ENCODE measurements around the gene CHST11. TPM values are rescaled to one million over a fixed set of nuclear protein-coding genes. Genes with fewer than 3 reads are reported as not detected.
A peak's percentile ranks its signal among the peaks of the same experiment; 100 is the strongest.

The CHST11 gene
- total and polyA plus RNA-seq, 9 of the 15 experiments (the other 6 are each of a cell fraction or from before 2014, with no cell fraction given) = 2.3 to 38.7 (median 15.0) TPM

- TF ChIP-seq ZNF175 (CRISPR knock-in tag; IDR thresholded peaks at IDR 0.05; ENCODE audit: low read depth) = no peak
Measured at GRCh38 chr12:104568487-104568868, 111.7 kb downstream of the CHST11 start (continued).

- H3K4me2 ChIP-seq (ENCODE audit: insufficient read depth, low read length) = no peak overlapping the region
- POLR2A ChIA-PET = interaction anchor here (0.7 to 0.8 kb wide), 2 partner anchors 438 to 1855 kb away, joined by 3 read pairs; no protein-coding TSS in a partner anchor
- 83% methylated on average over 4 of the region's 4 CpGs for WGBS (ENCODE audit: insufficient coverage, low coverage, missing lambda C conversion rate)
- TF ChIP-seq RBM22 (IDR thresholded peaks at IDR 0.05; ENCODE audit: low read depth, low read length, poor library complexity, severe bottlenecking) (no peak), ZNF124 (CRISPR knock-in tag; IDR thresholded peaks at IDR 0.05) (no peak), GATA2 (CRISPR knock-in tag; IDR thresholded peaks at IDR 0.05) (no peak), RAD21 (CRISPR knock-in tag; conservative IDR thresholded peaks at IDR 0.05 in 1 of 2, IDR thresholded peaks at IDR 0.05 in 1 of 2) (no peak), DMBX1 (CRISPR knock-in tag; IDR thresholded peaks at IDR 0.05; ENCODE audit: borderline replicate concordance) (no peak), BCOR (IDR thresholded peaks at IDR 0.05) (peak; percentile 76), ATF4 (CRISPR knock-in tag; IDR thresholded peaks at IDR 0.05) (no peak), GTF2E2 (tag; IDR thresholded peaks at IDR 0.05) (no peak), SPI1 (IDR thresholded peaks at IDR 0.05; ENCODE audit: borderline replicate concordance, low read depth, low read length) (no peak), EZH2 (IDR thresholded peaks at IDR 0.05; ENCODE audit: borderline replicate concordance, low read depth, low read length) (no peak), E2F3 (CRISPR knock-in tag; IDR thresholded peaks at IDR 0.05) (no peak)
- TF ChIP-seq, protein P1, sequence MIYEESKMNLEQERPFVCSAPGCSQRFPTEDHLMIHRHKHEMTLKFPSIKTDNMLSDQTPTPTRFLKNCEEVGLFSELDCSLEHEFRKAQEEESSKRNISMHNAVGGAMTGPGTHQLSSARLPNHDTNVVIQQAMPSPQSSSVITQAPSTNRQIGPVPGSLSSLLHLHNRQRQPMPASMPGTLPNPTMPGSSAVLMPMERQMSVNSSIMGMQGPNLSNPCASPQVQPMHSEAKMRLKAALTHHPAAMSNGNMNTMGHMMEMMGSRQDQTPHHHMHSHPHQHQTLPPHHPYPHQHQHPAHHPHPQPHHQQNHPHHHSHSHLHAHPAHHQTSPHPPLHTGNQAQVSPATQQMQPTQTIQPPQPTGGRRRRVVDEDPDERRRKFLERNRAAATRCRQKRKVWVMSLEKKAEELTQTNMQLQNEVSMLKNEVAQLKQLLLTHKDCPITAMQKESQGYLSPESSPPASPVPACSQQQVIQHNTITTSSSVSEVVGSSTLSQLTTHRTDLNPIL (CRISPR knock-in tag; IDR thresholded peaks at IDR 0.05) = no peak
- TF ChIP-seq, protein P2, sequence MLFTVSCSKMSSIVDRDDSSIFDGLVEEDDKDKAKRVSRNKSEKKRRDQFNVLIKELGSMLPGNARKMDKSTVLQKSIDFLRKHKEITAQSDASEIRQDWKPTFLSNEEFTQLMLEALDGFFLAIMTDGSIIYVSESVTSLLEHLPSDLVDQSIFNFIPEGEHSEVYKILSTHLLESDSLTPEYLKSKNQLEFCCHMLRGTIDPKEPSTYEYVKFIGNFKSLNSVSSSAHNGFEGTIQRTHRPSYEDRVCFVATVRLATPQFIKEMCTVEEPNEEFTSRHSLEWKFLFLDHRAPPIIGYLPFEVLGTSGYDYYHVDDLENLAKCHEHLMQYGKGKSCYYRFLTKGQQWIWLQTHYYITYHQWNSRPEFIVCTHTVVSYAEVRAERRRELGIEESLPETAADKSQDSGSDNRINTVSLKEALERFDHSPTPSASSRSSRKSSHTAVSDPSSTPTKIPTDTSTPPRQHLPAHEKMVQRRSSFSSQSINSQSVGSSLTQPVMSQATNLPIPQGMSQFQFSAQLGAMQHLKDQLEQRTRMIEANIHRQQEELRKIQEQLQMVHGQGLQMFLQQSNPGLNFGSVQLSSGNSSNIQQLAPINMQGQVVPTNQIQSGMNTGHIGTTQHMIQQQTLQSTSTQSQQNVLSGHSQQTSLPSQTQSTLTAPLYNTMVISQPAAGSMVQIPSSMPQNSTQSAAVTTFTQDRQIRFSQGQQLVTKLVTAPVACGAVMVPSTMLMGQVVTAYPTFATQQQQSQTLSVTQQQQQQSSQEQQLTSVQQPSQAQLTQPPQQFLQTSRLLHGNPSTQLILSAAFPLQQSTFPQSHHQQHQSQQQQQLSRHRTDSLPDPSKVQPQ (CRISPR knock-in tag; IDR thresholded peaks at IDR 0.05; ENCODE audit: borderline replicate concordance) = no peak
Measured at GRCh38 chr12:104568935-104569334, 112.2 kb downstream of the CHST11 start.

More at GRCh38 chr12:104568935-104569334, 112.2 kb downstream of the CHST11 start:
- Histone ChIP-seq H3K27ac (ENCODE audit: extremely low read depth, low read depth, low read length) (no peak overlapping the region), H3K79me2 (ENCODE audit: control insufficient read depth, insufficient read depth, low read length) (peaks cover 43% of the 10 kb centered on the region), H3K9ac (ENCODE audit: insufficient read depth in 1 of 2, low read depth in 2 of 2, low read length in 2 of 2) (no peak overlapping the region), H3K4me1 (replicated peaks in 1 of 2; ENCODE audit: control insufficient read depth in 2 of 2, insufficient read depth in 2 of 2, low read length in 2 of 2) (peaks cover 0 to 7% of the 10 kb centered on the region in 2 experiments; a peak in 3 of 5 replicates), H3K4me3 (no peak overlapping the region), H2AFZ (ENCODE audit: low read depth, low read length) (no peak overlapping the region), H3K9me3 (replicated peaks; ENCODE audit: control insufficient read depth, insufficient read depth, low read depth, low read length) (peaks cover 10% of the 10 kb centered on the region), H3K9me1 (ENCODE audit: control insufficient read depth, insufficient read depth, low read length) (no peaks in the 10 kb centered on the region), H3K27me3 (ENCODE audit: control insufficient read depth in 2 of 2, insufficient read depth in 2 of 2, low read length in 2 of 2) (no peaks in the 10 kb centered on the region), H4K20me1 (replicated peaks; ENCODE audit: control insufficient read depth, insufficient read depth, low read length) (no peaks in the 10 kb centered on the region), H3K36me3 (ENCODE audit: control insufficient read depth, insufficient read depth, low read length) (peaks cover 5% of the 10 kb centered on the region; the same call in 1 of the 3 replicates)
- no TSS peak for BruUV-seq (replicated peaks)
- intact Hi-C loops (cut with micrococcal nuclease) (no loop called here), in situ Hi-C loops (cut with MboI) (no loop called here)
- FAIRE-seq = peak; percentile 56
- no peak for DNase-seq (ENCODE audit: extremely low read depth in 1 of 4, low spot score in 3 of 4)
- no peak for ATAC-seq
- CTCF ChIA-PET (ENCODE audit: low intra/inter-chr PET ratio) = no interaction called here
